GM12872 (cell line): Measurements from ENCODE around the gene POLA1.

Source experiments
- CTCF ChIP-seq: IDR thresholded peaks from 3 replicates; pipeline ENCODE4 v1.5.1; 2011; ENCODE audit warnings: low read depth, mild to moderate bottlenecking, low read length, moderate library complexity; ENCODE audit not compliant: insufficient read depth

Gene POLA1

GRCh38 chrX:24925430-24925829 is 231.7 kb downstream of the POLA1 start:
- TF ChIP-seq CTCF: no peak

- TF ChIP-seq CTCF: no peak
Measured at GRCh38 chrX:24927372-24927771, 233.7 kb downstream of the POLA1 start.

GRCh38 chrX:24928114-24928513 is 234.4 kb downstream of the POLA1 start:
- TF ChIP-seq CTCF: no peak

GRCh38 chrX:24934279-24934678 is 240.6 kb downstream of the POLA1 start:
- TF ChIP-seq CTCF: no peak

GRCh38 chrX:24945009-24945408 is 251.3 kb downstream of the POLA1 start:
- no peak for TF ChIP-seq CTCF

- TF ChIP-seq CTCF: no peak
Measured at GRCh38 chrX:24946369-24946768, 252.7 kb downstream of the POLA1 start.

- no peak for TF ChIP-seq CTCF
Measured at GRCh38 chrX:24954732-24955131, 261.0 kb downstream of the POLA1 start.
